GM21737 (cell line): ENCODE results near the gene ANGPTL2.
A peak's percentile ranks its signal among the peaks of the same experiment; 100 is the strongest.
"Not testable (repeated sequence)": the region's sequence is repeated elsewhere in the genome, so short reads cannot be mapped to it uniquely, and the experiment has no call there.

Experiments
- ATAC-seq: cut with Tn5 transposase; IDR thresholded peaks from one replicate; pipeline ENCODE4 v1.9.1; 2021; ENCODE audit warnings: mild to moderate bottlenecking, moderate library complexity; ENCODE audit not compliant: unreplicated experiment

ANGPTL2 gene

DNA sequence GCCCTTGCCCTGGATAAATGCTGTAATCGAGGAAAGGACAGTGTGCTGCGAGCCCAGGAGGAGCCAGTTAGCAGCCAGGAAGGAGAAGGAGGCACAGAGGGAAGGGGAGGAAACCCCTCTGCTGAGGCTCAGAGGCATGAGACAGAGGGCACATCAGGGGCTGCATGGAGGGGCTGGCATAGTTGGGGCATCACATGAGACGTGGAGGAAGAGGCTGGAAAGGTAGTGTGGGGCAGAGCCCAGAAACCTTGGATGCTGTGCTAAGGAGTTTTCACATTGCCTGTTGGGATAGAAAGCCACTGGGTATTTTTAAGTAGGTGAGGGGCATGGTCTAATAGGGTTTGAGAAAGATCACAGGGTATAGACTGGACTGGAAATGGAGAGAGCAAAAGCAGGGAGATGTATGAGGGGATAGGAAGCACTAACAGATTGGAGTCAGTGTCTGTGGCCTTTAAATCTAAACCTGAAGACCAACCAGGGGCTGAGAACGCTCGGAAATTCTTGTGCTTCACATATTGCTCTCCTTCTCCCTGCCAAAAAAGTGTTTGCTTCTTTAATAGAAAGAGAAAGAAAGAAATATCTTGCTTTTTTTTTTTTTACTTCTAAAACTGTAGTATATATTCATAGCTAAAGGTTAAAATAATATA lies 33.0 kb upstream of the ANGPTL2 start:
- ATAC-seq, result no peak

DNA sequence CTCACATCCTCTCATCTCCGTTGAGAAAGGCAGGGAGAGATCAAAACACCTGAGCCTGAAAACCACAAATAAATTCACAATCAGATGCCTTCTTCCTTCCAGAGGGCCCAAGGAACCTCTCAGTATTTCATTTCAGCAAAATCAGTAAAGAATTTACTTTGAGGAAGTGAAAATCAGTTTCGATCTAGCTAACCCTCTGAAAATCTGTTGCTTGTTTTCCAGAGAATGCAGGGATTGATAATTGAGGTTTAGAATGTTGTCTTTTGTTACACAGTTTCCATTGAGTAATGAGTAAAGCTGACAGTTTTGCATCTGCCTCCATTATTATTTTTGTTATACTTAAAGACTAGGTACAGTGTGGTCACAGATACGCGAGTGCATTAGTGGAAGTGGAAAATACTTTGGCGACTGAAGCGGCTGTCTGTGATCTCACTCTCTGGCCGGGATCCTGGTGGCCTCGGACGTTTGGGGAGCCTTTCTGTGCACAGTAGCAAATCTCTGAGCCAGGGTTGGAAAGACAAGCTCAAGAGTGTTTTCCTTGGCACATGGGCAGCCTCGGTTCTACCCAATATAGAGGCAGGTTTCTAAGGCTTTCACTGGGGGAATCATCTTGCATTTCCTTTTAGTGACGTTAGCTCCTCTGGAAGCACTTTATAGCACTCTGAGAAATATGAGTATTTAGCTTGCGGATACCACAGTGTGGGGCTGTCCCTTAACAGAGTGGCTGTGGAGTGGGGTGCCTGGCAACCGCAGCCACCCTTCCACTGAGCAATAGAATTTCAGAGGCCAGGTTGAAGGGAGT lies 32.2 kb upstream of the ANGPTL2 start:
- ATAC-seq, result peak; percentile 64

DNA sequence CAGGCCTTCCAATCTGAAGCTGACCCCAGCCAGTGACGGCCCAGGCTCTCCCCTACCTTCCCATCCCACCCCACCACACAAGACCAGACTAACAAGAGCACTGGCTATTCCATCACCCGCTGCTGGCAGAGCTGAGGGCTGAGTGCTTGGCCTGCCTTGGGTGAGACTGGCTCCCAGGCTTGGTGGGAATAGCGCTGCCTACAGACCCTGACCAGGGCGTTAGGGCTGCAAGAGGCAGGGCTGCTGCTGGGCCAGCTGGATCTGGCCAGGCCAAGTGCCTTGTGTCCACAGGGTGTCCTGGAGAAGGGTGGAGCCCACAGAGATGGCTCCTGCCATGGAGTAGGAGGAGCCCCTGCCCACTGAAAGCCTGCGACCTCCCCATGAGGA lies 31.6 kb upstream of the ANGPTL2 start:
- ATAC-seq, result no peak

DNA sequence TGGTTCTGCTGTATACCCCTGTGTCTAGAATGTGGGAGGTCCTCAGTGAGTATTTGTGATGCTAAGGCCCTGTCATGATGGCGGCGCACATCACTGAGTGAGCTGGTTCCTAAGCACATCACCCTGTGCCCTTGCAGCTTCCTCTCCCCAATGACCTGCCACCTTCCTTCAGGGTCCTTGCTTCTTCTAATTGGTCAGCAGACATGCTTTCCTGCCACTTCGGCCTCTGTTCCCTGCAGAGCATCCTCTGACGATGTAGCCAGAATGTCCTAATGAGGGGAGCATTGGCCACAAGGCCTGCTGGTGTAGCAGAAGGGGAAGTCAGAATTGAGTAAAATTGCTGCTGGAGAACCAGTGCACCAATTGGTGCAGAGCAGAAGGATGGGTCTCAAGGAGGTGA lies 31.1 kb upstream of the ANGPTL2 start:
- ATAC-seq, result no peak

DNA sequence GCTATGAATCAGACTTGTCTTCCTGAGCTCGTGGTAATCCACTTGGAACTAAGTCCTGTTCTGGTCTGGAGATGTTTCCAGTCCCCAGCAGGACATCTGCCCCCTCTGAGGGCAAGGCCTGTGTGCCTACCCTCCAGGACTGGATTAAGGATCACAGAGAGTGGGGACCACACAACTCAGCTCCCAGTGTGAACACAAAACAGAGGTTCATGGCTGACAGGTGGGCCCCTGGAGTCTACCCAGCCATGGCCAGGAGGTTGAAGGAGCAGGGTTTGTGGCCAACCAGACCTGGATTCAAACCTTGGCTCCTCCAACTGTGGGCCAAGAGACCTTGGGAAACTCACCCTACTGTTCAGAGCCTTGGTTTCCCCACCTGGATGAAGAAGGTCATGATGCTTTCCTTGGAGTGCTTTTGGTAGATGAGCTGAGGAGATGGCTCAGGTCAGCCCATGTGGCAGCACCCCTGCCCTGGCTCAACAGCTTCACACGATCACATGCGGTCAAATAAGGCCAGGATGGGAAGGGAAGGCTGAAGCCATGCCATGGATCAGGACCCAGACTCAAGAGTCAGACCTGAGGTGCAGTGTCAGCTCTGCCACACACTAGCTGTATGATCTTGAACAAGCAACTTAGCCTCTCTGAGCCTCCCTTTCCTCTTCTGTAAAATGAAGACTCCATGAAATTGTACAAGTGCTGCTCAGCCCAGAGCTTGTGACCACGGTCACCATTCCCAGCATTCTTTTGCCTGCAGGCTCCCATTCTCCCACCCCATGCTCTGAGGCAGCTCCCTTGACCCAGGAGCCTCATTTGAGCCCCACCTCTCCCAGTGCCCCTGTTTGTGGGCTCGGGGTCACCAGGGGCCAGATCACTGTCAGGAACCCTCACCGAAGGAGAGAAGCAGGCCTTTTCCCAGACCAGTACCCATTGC lies 27.3 kb upstream of the ANGPTL2 start:
- no peak for ATAC-seq

DNA sequence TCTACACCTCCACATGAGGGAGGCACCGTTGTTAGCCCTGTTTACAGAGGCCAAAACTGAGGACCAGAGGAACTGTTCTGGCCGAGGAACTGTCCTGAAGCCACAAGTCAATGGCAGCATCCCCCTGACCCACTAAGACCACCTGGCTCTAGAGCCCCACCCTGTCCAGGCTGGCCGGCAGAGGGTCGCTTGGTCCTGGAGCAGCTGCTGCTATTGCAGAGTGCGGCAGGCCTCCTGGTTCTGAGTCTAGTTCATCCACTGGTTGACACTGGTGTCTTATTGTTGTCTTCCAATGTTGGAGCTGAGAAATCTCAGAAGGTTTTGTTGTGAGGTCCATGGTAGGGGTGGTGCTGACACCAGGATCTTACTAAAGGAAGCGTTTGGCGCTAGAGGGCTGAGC lies 26.6 kb upstream of the ANGPTL2 start:
- ATAC-seq, result no peak

DNA sequence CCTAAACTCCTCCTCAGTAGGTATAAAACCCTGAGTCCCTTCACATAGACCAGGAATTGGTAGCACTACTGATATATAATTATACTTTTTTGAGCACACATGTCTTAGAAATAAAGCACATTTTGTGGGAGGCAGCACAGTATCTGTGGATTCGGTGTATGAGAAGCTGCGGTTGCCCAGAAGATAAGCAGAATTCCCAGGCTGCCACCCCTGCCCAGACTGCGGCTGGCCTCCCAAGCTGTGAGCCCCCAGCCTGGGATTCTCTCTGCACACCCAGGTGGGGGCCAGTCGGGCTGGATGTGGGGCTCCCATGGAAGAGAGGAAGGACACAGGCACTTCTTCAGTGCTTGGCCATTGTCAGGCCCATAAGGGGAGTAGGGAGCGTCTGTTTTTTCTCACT lies 25.6 kb upstream of the ANGPTL2 start:
- no peak for ATAC-seq

DNA sequence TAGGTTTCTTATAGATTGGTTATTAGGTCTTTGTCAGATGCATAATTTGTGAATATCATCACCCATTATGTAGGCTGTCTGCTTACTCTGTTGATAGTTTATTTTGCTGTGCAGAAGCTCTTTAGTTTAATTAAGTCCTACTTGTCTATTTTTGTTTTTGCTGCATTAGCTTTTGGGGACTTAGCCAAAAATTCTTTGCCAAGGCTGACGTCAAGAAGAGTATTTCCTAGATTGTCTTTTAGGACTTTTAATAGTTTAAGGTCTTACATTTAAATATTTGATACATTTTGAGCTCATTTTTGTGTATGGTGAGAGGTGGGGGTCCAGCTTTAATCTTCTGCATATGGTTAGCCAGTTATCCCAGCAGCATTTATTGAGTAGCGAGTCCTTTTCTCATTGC lies 24.8 kb upstream of the ANGPTL2 start:
- no peak for ATAC-seq

DNA sequence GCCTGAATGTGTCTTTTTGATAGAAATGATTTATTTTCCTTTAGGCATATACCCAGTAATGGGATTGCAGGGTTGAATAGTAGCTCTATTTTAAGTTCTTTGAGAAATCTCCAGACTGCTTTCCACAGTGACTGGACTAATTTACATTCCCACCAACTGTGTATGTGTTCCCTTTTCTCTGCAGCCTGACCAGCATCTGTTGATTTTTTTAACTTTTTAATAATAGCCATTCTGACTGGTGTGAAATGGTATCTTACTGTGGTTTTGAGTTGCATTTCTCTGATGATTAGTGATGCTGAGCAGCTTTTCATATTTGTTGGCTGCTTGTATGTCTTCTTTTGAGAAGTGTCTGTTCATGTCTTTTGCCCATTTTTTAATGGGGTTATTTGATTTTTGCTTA lies 24.4 kb upstream of the ANGPTL2 start:
- not testable (repeated sequence) for ATAC-seq

DNA sequence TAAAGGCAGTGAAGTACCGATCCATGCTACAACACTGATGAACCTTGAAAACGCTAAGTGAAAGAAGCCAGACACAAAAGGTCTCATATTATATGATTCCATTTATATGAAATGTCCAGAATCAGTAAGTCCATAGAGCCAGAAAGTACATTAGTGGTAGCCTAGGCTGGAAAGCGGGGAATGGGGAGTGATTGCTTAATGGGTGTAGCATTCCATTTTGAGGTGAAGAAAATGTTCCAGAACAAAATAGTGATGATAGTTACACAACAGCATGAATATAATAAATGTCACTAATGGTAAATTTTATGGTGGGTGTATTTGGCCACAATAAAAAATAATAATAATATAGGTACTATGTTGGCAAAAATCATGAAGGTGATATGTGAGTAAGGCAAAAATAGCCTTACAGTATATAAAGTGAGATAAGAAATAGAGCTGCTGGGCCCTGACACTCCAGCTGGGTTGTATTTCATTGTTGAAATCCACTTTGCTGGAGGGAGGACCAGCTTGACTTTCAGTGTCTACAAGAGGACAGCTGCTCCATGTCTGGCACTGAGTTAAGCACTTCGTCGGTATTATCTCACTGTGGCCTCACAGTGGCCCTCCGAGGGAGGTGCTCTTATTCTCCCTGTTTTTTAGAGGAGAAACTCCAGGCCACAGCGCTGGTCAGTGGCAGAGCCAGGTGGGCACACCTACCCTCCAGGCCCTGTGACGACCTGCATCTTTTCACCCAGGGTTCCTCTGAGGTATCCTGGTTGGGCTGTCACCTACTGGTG lies 22.4 kb upstream of the ANGPTL2 start:
- ATAC-seq, result no peak

DNA sequence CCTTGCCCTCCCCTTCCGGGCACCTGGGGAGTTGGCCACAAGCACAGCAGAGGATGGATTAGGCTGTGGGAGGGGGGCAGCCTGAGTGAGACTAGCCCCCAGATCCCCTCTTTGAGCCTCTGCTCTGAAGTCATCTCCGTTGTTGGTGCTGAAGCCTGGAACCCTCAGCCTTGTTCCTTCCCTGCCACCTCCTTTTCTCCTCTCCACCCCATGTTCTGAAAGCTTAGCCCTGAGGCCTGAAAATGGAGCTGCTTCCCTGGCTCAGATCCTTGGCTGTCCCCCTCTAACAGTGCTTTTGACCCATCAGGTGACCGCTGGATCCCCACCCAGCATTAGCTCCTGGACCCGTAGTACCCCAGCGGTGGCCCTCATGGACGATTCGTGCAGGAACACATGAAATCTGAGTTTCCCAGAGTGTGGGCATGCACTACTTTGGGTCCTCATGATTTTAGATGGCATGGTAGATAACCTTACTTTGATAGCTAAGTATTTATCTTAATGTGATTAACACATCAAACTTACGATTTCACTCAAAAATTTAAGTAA lies 21.6 kb upstream of the ANGPTL2 start:
- no peak for ATAC-seq

DNA sequence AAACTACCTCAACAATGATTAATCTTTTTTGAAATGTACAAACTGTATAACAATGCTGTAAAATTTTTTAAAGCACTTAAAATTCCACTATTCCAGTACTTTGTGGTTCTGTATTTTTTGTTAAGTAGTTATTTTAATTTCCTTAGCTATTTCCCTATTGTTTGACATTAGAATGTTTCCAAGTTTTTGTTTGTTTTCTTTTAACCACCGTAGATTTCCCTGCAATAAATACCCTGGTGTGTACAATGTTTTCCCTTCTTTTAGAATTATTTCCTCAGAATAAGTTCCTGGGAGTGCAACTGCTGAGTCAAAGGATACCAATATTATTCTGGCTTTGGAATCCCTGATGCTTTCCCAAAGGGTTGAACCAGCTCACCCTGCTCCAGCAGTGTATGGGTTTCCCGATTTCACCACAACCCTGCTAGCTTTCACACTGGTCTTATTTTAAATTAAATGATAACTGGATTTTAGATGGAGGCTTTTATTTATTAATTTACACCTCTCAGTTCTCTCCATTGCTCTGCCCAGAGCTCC lies 20.6 kb upstream of the ANGPTL2 start:
- no peak for ATAC-seq

DNA sequence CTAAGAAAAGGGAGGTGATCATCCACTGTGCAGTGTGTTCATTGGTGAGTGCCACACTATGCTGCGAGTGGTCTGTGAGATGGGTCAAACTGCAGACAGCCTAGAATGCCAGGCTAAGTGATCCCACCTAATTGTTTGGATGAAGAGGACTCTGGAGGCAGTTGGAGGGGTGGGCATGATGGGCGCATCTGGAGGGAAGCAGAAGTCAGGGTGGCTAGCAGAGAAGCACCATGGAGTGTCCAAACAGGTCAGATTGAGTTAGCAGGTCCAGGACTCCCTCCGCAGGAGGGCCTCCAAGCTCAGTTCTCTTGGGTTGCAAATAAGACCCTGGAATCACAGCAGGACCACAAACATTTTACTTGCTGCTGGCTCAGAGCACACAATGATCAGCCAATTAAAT lies 19.9 kb upstream of the ANGPTL2 start:
- ATAC-seq, result no peak

DNA sequence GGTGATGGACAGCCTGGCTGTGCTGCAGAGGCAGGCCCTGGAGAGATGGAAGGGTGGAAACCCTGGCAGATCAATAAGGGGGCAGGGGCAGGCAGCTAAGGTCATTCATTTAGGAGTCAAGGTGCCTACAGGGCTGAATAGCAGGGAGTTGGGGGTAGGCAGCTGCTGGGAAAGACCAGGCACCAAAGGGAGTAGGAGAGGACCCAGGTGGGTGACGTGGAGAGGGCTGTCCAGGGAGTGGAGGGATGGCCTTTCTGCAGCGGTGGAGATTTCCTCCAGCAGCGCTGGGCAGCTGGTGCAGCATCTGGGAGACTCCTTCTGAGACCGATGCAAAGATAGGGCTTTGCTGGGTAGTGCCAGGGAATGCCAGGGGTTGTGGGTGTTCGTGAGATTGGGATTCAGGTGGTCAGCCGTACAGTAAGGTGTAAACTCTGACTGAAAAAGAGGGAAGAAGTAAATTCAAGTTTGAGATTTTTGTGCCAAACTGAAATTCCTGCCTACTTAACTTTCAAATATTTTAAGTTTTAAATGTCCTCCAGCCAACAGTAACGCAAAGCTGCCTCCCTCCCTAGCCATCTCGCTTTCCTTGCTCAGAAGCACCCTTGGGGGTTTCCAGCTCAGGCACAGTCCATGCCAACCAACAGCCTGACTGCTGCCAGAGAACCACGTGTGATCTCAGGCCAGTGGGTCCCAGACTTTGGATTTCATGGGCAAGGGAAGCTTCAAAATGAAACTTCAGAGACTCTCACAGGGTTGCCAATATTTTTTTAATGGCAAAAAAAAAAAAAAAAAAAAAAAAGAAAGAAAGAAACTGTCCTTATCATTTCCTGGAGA lies 18.6 kb upstream of the ANGPTL2 start:
- ATAC-seq, result no peak

DNA sequence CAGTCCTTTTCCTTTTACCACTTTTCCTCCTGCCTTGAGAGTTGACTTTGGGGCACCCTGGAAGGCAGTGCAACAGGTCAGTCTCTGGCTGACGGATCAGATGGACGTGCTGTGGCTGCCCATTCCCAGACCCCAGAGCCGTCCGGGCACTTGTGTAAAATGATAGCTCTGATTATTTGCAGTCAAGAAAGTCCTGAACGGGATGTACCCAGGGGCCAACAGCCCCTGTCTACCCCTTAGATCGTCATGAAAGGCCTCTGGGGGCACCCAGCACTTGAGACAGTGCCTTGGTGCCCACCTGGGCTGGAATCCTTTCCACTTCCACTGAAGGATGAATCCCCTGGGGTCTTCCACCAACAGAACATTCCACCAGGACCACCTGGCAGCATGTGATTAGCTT lies 17.7 kb upstream of the ANGPTL2 start:
- no peak for ATAC-seq

DNA sequence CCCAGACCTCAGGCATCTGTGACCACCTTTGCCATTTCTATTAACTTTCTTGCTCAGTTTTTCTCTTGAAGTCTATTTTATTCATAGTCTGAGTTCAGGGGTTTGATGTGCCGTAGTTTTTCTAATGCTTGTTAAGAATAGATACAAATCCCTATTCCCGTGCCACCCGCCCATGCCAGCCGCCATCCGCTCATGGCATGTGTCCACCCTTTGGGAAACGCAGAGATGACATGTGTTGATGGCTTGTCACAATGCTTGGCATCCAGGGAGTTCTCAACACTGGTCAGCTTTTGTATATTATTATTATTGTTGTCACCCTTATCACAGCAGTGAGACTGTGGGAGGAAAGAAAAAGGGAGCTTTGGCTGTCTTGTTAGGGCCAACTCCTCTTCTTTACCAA lies 17.3 kb upstream of the ANGPTL2 start:
- ATAC-seq, result no peak

DNA sequence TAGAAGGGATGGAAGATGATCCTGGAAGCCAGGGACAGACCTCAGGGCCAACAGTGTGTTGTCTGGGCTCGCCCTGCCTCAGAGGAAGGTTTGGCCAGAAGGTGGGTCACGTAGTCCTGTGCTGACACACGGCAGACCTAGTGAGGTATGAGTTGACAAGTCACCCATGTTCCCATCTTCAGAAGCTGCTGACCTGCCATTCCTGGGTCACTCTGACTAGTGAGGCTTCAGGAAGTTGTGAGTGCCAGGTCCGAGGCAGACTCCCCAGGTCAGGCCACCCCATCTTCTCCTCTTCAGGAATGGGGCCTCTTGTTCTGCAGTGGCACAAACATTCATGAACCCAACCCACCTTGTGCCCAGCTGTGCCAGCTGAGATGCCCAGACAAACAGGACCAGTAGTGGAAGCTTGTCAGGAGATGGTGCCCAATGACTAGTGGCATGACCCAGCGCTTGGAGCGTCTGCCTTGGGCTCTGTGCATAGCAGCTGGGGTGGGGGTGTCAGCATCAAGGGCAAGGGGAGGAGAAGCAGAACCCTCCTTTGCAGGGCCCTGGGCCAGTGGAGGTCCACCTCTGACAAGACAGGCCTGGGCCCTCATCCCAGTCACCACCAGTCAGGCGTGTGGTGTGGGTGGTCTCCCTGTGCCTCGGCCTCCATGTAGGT lies 16.8 kb upstream of the ANGPTL2 start:
- no peak for ATAC-seq

DNA sequence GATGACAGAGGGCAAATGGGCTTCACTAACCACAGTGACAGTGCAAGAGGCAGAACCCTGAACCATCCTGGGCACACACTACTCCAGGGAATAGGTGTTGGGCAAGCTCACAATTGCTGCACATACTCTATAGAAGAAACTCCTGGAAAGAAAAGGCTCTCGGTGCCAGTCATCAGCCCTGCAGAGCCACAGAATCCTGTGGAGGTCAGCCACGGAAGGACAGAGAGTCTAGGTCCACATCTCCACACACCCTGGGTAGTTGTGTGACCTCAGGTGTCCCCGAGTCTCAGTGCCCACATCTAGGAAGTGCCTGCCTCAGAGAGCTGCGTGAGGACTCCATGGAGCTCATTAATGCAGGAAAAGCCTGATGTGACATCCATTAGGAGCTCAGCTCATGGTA lies 16.0 kb upstream of the ANGPTL2 start:
- no peak for ATAC-seq
